ENCODE measurements around the gene CA4. TPM values are rescaled to one million over a fixed set of nuclear protein-coding genes. Genes with fewer than 3 reads are reported as not detected.
"Not testable (repeated sequence)": the region's sequence is repeated elsewhere in the genome, so short reads cannot be mapped to it uniquely, and the experiment has no call there.

Gene CA4
- total RNA-seq, 3 donors from 2014 or later: 177 to 725 (median 673) TPM

- intact Hi-C loops (cut with DNase I, micrococcal nuclease): no loop called here
- Histone ChIP-seq H3K4me3 (no peak overlapping the region), H3K4me1 (ENCODE audit: low read depth) (no peaks in the 10 kb centered on the region), H3K9me3 (no peaks in the 10 kb centered on the region), H3K36me3 (ENCODE audit: low read depth) (no peaks in the 10 kb centered on the region)
- DNase-seq: peak in 1 of 3 donors; percentile 43
- ATAC-seq: peak; percentile 90
- no peak for TF ChIP-seq CTCF (IDR thresholded peaks at IDR 0.05)
Observed at GRCh38 chr17:60193482-60193881, 43.7 kb downstream of the CA4 start.

GRCh38 chr17:60194141-60194540 lies 44.4 kb downstream of the CA4 start:
- peak; percentile 67 for ATAC-seq

DNA sequence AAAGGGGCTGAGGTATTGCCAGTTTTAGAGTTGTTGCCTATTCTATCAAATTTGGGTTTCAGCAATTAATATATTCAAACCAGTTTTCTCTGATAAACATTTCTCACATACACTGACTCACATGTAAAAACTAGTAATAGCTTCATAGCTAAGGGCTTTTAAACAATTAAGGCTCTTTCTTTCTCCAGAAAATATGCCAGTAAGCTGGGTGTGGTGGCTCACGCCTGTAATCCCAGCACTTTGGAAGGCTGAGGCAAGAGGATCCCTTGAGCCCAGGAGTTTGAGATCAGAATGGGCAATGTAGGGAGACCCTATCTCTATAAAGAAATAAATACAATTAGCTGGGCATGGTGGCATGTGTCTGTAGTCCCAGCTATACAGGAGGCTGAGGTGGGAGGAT lies 48.9 kb downstream of the CA4 start:
- H3K4me3 ChIP-seq; H3K4me1 ChIP-seq (ENCODE audit: low read depth); H3K36me3 ChIP-seq (ENCODE audit: low read depth); H3K9me3 ChIP-seq; intact Hi-C loops (cut with DNase I, micrococcal nuclease); ATAC-seq; DNase-seq: not testable (repeated sequence)

More at GRCh38 chr17:60194141-60194540, 44.4 kb downstream of the CA4 start:
- intact Hi-C loops (cut with DNase I, micrococcal nuclease); H3K4me1 ChIP-seq (ENCODE audit: low read depth); H3K4me3 ChIP-seq; H3K9me3 ChIP-seq; H3K36me3 ChIP-seq (ENCODE audit: low read depth); DNase-seq: not testable (repeated sequence)

DNA sequence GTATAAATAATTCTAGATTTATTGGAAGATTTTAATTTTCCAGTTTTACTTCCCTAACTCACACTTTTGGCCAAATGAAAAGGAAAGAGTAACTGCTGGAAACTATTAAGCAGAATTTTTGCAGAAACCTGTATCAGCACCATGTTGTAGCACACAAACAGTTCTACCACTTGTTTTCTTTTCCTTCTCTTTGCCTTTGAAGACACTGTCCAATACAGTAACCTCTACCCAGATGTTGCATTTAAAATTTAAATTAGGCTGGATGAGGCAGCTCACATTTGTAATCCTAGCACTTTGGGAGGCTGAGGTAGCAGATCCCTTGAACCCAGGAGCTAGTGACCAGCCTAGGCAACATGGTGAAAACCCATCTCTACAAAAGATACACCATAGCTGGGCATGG lies 56.0 kb downstream of the CA4 start:
- intact Hi-C loops (cut with DNase I, micrococcal nuclease): not testable (repeated sequence)

GRCh38 chr17:60208302-60208701 lies 58.5 kb downstream of the CA4 start:
- ATAC-seq; H3K9me3 ChIP-seq; H3K36me3 ChIP-seq (ENCODE audit: low read depth); H3K4me1 ChIP-seq (ENCODE audit: low read depth); DNase-seq; intact Hi-C loops (cut with DNase I, micrococcal nuclease); H3K4me3 ChIP-seq: not testable (repeated sequence)

More for the DNA sequence above, 56.0 kb downstream of the CA4 start:
- not testable (repeated sequence) for H3K36me3 ChIP-seq (ENCODE audit: low read depth); DNase-seq; H3K4me1 ChIP-seq (ENCODE audit: low read depth); H3K4me3 ChIP-seq; H3K9me3 ChIP-seq; ATAC-seq

Other genes starting within 250 kb of the CA4 start
- gene RNFT1, start 185.2 kb upstream of the CA4 start, total RNA-seq: 10 to 100 TPM; 21.5 to 32.3 (median 21.9) TPM
- gene HEATR6, start 71.1 kb upstream of the CA4 start, total RNA-seq: 10 to 100 TPM in 2 of 3 donors, 1 to 10 TPM in 1; 8.7 to 23.2 (median 13.1) TPM
- gene USP32, start 242.2 kb downstream of the CA4 start, total RNA-seq: 10 to 100 TPM; 37.2 to 52.3 (median 38.5) TPM